GM10248 (cell line): ENCODE results near the gene JADE3.
"Not testable (repeated sequence)": the region's sequence is repeated elsewhere in the genome, so short reads cannot be mapped to it uniquely, and the experiment has no call there.

Experiments
- CTCF ChIA-PET: fragments of 300-600 bp; sonication (Branson Sonifier 250); formaldehyde crosslinking; extraction: SDS; loops from one replicate; lab custom pipeline; 2021; ENCODE audit warnings: antibody characterized with exemption; lab: Yijun Ruan, JAX
- POLR2A ChIA-PET: fragments of 350-650 bp; sonication (Branson Sonifier 250); formaldehyde crosslinking; extraction: SDS; loops from one replicate; lab custom pipeline; 2020; ENCODE audit warnings: antibody characterized with exemption; lab: Yijun Ruan, JAX
- DNase-seq: peaks from one replicate; pipeline ENCODE4 v3.0.0; 2012; ENCODE audit errors: extremely low spot score
- CTCF ChIP-seq: IDR thresholded peaks from 2 replicates; pipeline ENCODE4 v1.5.1; 2012; ENCODE audit warnings: mild to moderate bottlenecking, low read depth; ENCODE audit errors: extremely low read depth, missing control alignments, control extremely low read depth

JADE3 gene

GRCh38 chrX:46959985-46960700, 47.9 kb downstream of the JADE3 start:
- POLR2A ChIA-PET: no interaction called here
- CTCF ChIA-PET: interaction anchor here (1.1 kb wide), 1 partner anchor 10 kb away, joined by 3 read pairs; no protein-coding TSS in a partner anchor
- no peak for DNase-seq
- TF ChIP-seq CTCF: no peak

- DNase-seq: no peak
- ChIA-PET POLR2A (no interaction called here), CTCF (interaction anchor here (0.7 to 1.1 kb wide), 2 partner anchors 11 to 17 kb away, joined by 3 read pairs; no protein-coding TSS in a partner anchor)
- no peak for TF ChIP-seq CTCF
Observed at GRCh38 chrX:46961097-46961496, 48.9 kb downstream of the JADE3 start.

GRCh38 chrX:46961574-46962283, 49.5 kb downstream of the JADE3 start:
- no peak for TF ChIP-seq CTCF
- DNase-seq: no peak
- POLR2A ChIA-PET: no interaction called here
- CTCF ChIA-PET: interaction anchor here (0.7 to 2.1 kb wide), 3 partner anchors 12 to 16 kb away, joined by 3 to 6 read pairs (median 3); no protein-coding TSS in a partner anchor

- no peak for TF ChIP-seq CTCF
- DNase-seq: no peak
- ChIA-PET POLR2A (interaction anchor here (0.5 kb wide), 1 partner anchor 9 kb away, joined by 3 read pairs; no protein-coding TSS in a partner anchor), CTCF (no interaction called here)
Observed at GRCh38 chrX:46965125-46965758, 53.0 kb downstream of the JADE3 start.

GRCh38 chrX:46967547-46967946, 55.3 kb downstream of the JADE3 start:
- ChIA-PET POLR2A (no interaction called here), CTCF (no interaction called here)
- TF ChIP-seq CTCF: no peak
- peak; percentile 23 for DNase-seq

GRCh38 chrX:46977046-46977445, 64.8 kb downstream of the JADE3 start:
- CTCF ChIA-PET: interaction anchor here (1.4 to 1.9 kb wide), 3 partner anchors 53 to 74 kb away, joined by 3 to 10 read pairs (median 8); partner anchors contain the start of gene JADE3
- POLR2A ChIA-PET, DNase-seq: not testable (repeated sequence)
